HCEC 1CT (cell line): ENCODE results near the gene TPM2.

Experiments
- DNase-seq: peaks from one replicate; pipeline ENCODE4 v3.0.0-alpha.2; 2017

The TPM2 gene

GRCh38 chr9:35691757-35692301, 2.1 kb upstream of the TPM2 start:
- DNase-seq, result no peak

GRCh38 chr9:35691334-35691650, 1.6 kb upstream of the TPM2 start:
- DNase-seq, result no peak

DNA sequence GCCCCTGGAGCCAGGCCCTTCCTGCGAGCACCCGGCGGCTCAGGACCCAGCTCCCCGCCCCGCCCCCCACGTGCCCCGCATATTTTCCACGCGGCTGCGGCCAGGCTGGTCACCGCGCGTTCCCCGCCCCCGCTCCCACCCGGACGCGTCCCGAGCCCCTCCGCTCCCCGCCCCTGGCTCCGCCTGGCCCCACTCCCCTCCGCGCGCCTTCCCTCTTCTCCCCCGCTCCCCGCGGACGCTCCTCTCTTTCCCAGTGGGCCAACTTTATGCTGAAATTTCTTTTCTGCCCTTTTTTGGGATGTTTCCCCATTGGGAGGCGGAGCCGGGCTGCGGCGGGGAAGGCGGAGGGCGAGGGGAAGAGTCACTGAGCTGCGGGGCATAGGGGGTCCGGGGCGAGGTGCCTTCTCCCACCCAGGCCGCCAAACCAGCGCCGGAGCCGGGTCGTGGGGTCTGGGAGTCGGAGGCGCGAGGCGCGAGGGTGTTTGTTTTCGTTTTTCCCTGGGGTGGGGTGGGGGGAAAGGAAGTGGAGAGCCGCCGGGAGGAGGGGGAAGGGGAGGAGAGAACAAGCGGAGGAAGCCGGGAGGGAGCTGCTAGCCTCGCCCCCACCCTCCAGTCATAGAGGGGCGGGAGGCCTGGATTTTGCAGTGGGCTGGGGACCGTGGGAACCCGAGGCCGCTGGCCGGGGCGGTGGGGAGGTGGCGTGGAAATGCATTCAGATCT, 1.0 kb upstream of the TPM2 start:
- DNase-seq, result peak; percentile 80

- DNase-seq, result no peak
These were observed 529 bp upstream of the TPM2 start for GRCh38 chr9:35690294-35690613.

GRCh38 chr9:35688558-35689541, 875 bp downstream of the TPM2 start:
- peak; percentile 82 for DNase-seq

- no peak for DNase-seq
These were observed 1.7 kb downstream of the TPM2 start for GRCh38 chr9:35687972-35688557.

DNA sequence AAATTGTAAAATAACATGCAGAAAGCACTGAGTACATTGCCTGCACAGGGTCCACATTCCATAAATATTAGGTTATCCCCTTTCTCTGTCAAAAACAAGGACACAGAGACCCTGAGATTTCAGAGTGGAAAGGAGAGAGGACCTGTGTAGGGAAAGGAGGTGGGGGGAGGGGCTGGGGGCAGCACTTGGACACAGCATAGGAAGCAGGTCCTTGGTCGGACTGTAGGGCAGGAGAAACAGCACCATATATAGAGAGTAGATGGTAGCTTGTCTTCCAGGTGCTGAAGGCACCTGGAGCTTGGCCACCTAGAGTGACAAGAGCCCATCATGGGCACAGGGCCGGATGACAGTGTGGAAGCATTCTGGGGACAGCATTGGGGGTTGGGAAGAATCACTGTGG, 2.4 kb downstream of the TPM2 start:
- no peak for DNase-seq

DNA sequence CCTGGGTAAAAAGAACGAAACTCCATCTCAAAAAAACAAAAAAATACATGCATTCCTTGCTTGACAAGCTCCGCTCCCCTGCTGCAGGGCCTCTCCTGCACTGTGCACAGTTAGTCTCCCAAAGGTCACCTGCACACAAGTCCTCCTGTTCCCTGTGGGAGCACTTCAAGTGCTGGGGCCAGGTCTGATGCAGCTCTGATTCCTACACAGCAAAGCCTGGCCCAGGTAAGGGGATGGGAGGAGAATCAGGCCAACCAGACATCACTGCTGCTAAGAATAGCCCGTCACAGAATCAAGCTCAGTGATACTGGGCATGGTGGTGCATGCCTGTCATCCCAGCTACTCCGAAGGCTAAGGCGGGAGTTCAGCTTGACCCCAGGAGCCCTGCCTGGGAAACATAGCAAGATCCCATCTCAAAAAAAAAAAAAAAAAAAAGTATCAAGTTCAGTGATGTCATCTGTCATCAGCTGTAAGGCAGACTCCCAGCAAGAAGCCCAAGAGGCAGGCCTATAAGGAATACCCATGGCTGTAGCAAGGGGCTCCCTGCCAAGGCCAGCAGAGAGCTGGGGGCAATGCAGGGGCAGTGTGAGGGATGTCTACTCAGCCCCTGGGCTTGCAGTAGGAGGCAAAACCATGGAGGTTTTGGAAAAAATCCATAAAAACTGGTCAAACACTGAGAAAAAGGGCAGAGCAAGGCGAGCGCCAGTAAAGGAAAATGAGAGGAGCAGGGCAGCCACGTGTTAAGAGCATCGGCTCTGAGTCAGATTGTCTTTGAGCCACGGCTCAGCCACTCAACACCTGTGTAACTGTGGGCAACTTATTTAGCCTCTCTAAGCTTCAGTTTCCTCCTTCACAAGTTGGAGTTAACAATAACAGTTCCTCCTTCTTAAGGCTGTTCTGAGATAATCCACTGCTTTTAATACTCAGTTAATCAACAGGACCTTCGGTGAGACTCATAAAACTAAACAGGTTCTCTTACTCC, 3.2 kb downstream of the TPM2 start:
- DNase-seq, result no peak

DNA sequence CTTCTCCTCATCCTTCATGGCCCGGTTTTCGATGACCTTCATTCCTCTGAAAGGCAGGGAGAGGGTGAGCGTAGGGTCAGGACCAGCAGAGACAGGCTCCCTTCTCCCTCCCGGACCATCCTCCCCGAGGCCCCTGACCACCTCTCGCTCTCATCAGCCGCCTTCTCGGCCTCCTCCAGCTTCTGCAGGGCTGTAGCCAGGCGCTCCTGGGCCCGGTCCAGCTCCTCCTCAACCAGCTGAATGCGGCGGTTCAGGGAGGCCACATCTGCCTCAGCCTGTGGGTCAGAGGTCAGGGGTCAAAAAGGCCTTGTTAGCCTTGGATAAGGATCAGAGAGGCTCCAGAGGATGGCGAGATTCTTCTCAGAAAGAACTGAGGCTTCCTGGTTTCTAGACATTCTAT, 4.2 kb downstream of the TPM2 start:
- no peak for DNase-seq

DNA sequence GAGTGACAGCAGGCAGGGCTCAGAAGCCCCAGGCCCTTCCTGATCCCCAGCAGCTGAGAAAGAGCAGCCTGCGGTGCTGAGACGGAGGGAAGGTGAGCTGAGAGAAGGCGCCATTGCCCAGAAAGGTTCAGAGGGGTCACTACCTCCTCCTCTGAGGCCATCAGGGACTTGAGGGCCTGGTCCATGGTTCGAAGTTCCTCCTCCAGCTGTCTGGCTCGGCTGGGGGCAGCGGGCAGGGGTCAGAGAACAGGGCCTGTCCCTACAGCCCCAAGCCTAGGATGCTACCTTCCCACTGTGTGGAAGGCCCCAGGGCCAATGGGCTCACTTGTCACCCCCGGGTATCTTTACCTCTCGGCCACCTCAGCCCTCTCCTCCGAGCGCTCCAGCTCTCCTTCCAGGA, 4.8 kb downstream of the TPM2 start:
- DNase-seq, result no peak

- no peak for DNase-seq
These were observed 6.4 kb downstream of the TPM2 start for GRCh38 chr9:35683323-35683722.

DNA sequence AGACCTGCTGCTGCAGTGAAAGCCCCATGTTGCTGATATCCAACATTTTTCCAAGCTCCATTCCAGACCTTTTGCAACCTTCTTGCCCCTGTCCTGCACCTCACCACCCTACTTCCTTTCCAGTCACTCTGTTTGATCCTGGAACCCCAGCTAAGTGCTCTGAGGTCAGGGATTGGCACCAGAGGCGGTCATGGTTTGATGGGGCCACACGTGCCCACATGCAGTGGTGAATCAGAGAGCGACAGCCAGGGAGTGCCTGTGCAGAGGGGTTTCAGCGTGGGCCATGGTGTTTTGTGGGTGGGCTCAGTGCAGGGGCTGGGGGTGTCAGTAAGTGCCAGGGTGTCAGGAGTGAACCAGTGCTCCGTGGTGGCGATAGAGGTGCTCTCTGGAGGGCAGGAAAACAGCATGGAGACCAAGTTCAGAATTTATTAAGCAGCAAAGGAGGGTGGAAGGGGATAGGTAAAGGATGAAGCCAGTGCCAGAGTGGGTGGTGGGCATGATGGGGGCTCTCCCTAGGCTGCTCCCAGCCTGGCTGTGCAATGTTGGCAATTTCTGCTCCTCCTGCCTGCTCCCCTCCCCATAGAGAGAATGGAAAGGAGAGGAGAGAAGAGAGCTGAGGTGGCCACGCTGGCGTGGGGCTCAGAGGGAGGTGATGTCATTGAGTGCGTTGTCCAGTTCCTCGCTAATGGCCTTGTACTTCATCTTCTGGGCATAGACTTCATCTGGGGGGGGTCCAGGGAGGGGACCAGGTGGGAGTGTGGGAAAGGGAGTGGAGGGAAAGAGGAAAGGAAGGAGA, 7.0 kb downstream of the TPM2 start:
- DNase-seq, result no peak

- peak; percentile 52 for DNase-seq
These were observed 7.7 kb downstream of the TPM2 start for GRCh38 chr9:35682051-35682450.

DNA sequence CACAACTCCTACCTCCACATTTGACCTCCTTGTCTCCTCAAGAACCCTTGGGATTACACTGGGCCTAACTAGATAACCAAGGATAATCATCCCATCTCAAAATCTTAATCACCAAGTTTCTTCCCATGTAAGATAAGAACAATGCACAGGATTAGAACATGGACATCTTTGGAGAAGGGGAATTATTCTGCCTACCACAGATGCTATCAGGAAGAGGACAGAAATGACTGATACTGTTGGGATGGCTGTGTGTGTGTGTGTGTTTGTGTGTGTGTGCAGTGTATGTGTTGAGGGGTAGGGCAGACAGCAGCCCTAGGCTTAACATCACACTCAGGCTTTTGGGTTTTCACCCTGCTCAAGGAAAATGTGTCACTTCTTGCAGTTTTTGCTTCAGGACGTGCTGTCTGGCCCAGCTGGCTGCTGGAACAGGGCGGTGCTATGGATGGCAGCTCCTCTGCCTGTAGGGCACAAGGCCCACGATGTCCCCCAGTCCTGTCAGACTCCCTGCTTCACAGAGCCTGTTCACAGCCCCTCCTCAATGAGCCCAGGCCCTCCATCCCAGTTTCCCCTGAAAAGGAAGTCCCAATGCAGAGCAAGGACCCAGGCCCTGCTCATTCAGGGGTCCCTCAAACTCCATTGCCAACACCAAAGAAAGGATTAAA, 8.3 kb downstream of the TPM2 start:
- no peak for DNase-seq

- DNase-seq, result no peak
These were observed 9.2 kb downstream of the TPM2 start for GRCh38 chr9:35680331-35681105.

DNA sequence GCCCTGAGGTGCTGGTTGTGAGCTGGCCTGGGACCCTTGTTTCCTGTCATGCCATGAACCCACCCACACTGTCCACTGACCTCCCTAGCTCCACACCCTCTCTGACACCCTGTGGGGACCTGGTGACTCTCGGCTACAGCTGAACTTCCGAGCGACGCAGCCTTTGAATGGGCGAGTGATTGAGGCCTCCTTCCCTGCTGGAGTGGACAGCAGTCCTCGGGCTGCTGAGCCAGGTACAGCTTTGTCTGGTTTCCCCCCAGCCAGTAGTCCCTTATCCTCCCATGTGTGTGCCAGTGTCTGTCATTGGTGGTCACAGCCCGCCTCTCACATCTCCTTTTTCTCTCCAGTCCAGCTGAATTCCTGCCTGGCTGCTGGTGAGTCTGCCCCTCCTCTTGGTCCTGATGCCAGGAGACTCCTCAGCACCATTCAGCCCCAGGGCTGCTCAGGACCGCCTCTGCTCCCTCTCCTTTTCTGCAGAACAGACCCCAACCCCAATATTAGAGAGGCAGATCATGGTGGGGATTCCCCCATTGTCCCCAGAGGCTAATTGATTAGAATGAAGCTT, 9.9 kb downstream of the TPM2 start:
- DNase-seq, result no peak

- DNase-seq, result no peak
These were observed 10.6 kb downstream of the TPM2 start for GRCh38 chr9:35679091-35679490.

- DNase-seq, result no peak
These were observed 13.9 kb downstream of the TPM2 start for GRCh38 chr9:35675732-35676392.

GRCh38 chr9:35675204-35675603, 14.5 kb downstream of the TPM2 start:
- no peak for DNase-seq

- DNase-seq, result no peak
These were observed 15.7 kb downstream of the TPM2 start for GRCh38 chr9:35674025-35674361.
